IPS-15b (cell line): Measurements from ENCODE around the gene LMF1.
A peak's percentile ranks its signal among the peaks of the same experiment; 100 is the strongest.

Experiments used
- H3K27me3 ChIP-seq: one replicate; pipeline ENCODE4 v1.6.1; 2013; ENCODE audit warnings: low read length; ENCODE audit not compliant: control insufficient read depth, insufficient read depth
- H3K36me3 ChIP-seq: one replicate; pipeline ENCODE4 v1.6.1; 2013; ENCODE audit warnings: low read length; ENCODE audit not compliant: control insufficient read depth, insufficient read depth
- H3K4me1 ChIP-seq: one replicate; pipeline ENCODE4 v1.6.1; 2013; ENCODE audit warnings: mild to moderate bottlenecking, low read length; ENCODE audit not compliant: control insufficient read depth, insufficient read depth
- H3K4me3 ChIP-seq: one replicate; pipeline ENCODE4 v1.5.1; 2013; ENCODE audit warnings: low read depth, low read length
- H3K9ac ChIP-seq: one replicate; pipeline ENCODE4 v1.6.1; 2013; ENCODE audit warnings: low read depth, mild to moderate bottlenecking, low read length
- H3K9me3 ChIP-seq: one replicate; pipeline ENCODE4 v1.6.1; 2013; ENCODE audit warnings: mild to moderate bottlenecking, low read length; ENCODE audit not compliant: control insufficient read depth, insufficient read depth

The LMF1 gene

GRCh38 chr16:814974-815373 lies 155.8 kb downstream of the LMF1 start:
- Histone ChIP-seq H3K9me3 (no peaks in the 10 kb centered on the region), H3K4me3 (no peak overlapping the region), H3K9ac (no peak overlapping the region), H3K4me1 (no peaks in the 10 kb centered on the region), H3K36me3 (no peaks in the 10 kb centered on the region), H3K27me3 (no peaks in the 10 kb centered on the region)

- no peaks in the 10 kb centered on the region for H3K36me3 ChIP-seq
- H3K27me3 ChIP-seq: no peaks in the 10 kb centered on the region
- H3K9ac ChIP-seq: no peak overlapping the region
- H3K9me3 ChIP-seq: no peaks in the 10 kb centered on the region
- H3K4me3 ChIP-seq: no peak overlapping the region
- no peaks in the 10 kb centered on the region for H3K4me1 ChIP-seq
Measured at GRCh38 chr16:813916-814412, 156.8 kb downstream of the LMF1 start.

- no peaks in the 10 kb centered on the region for H3K4me1 ChIP-seq
- H3K9ac ChIP-seq: no peak overlapping the region
- no peaks in the 10 kb centered on the region for H3K36me3 ChIP-seq
- no peaks in the 10 kb centered on the region for H3K27me3 ChIP-seq
- H3K4me3 ChIP-seq: peak overlapping the region; percentile 39
- H3K9me3 ChIP-seq: no peaks in the 10 kb centered on the region
Measured at GRCh38 chr16:813204-813915, 157.4 kb downstream of the LMF1 start.

- peak overlapping the region; percentile 61 for H3K9ac ChIP-seq
Measured at GRCh38 chr16:808085-808386, 162.7 kb downstream of the LMF1 start.

GRCh38 chr16:807347-808084 lies 163.3 kb downstream of the LMF1 start:
- H3K36me3 ChIP-seq: no peaks in the 10 kb centered on the region
- peaks cover 9% of the 10 kb centered on the region for H3K27me3 ChIP-seq
- peak overlapping the region; percentile 87 for H3K9ac ChIP-seq
- H3K4me3 ChIP-seq: peak overlapping the region; percentile 82
- H3K4me1 ChIP-seq: no peaks in the 10 kb centered on the region
- no peaks in the 10 kb centered on the region for H3K9me3 ChIP-seq

More at GRCh38 chr16:808085-808386, 162.7 kb downstream of the LMF1 start:
- no peaks in the 10 kb centered on the region for H3K36me3 ChIP-seq
- H3K27me3 ChIP-seq: peaks cover 6% of the 10 kb centered on the region
- peak overlapping the region; percentile 82 for H3K4me3 ChIP-seq
- no peaks in the 10 kb centered on the region for H3K9me3 ChIP-seq
- no peaks in the 10 kb centered on the region for H3K4me1 ChIP-seq

GRCh38 chr16:805474-805873 lies 165.3 kb downstream of the LMF1 start:
- Histone ChIP-seq H3K27me3 (peaks cover 11% of the 10 kb centered on the region), H3K4me1 (no peaks in the 10 kb centered on the region), H3K9me3 (no peaks in the 10 kb centered on the region), H3K9ac (no peak overlapping the region), H3K36me3 (no peaks in the 10 kb centered on the region), H3K4me3 (no peak overlapping the region)

- H3K4me1 ChIP-seq: no peaks in the 10 kb centered on the region
- H3K9ac ChIP-seq: no peak overlapping the region
- no peak overlapping the region for H3K4me3 ChIP-seq
- H3K9me3 ChIP-seq: no peaks in the 10 kb centered on the region
- peaks cover 11% of the 10 kb centered on the region for H3K27me3 ChIP-seq
- no peaks in the 10 kb centered on the region for H3K36me3 ChIP-seq
Measured at GRCh38 chr16:804193-805048, 166.4 kb downstream of the LMF1 start.

- no peaks in the 10 kb centered on the region for H3K9me3 ChIP-seq
- no peaks in the 10 kb centered on the region for H3K36me3 ChIP-seq
- H3K4me3 ChIP-seq: no peak overlapping the region
- no peak overlapping the region for H3K9ac ChIP-seq
- no peaks in the 10 kb centered on the region for H3K4me1 ChIP-seq
- H3K27me3 ChIP-seq: peaks cover 11% of the 10 kb centered on the region
Measured at GRCh38 chr16:803754-804080, 167.1 kb downstream of the LMF1 start.
